Transverse colon (tissue), 4 donors: ENCODE results near the gene SPG11. TPM values are rescaled to one million over a fixed set of nuclear protein-coding genes. Genes with fewer than 3 reads are reported as not detected.
"Not testable (repeated sequence)": the region's sequence is repeated elsewhere in the genome, so short reads cannot be mapped to it uniquely, and the experiment has no call there.

ENCODE experiments used
- DNase-seq: peaks from one replicate; pipeline ENCODE4 v3.0.0-alpha.2; 2019
- H3K27ac ChIP-seq, 4 donors: fragments of 200-600 bp; sonication (generic); 2 replicates each; pipeline ENCODE4 v1.5.1; 2016 to 2018; ENCODE audit warnings: inconsistent platforms in 4 of 4
- H3K27me3 ChIP-seq: fragments of 200-600 bp; sonication (generic); 2 replicates; pipeline ENCODE4 v1.5.1; 2017; ENCODE audit warnings: inconsistent platforms
- H3K36me3 ChIP-seq, 4 donors: fragments of 200-600 bp; sonication (generic); 2 replicates each; pipeline ENCODE4 v1.5.1; 2017 to 2019; ENCODE audit warnings: inconsistent platforms in 4 of 4
- H3K4me1 ChIP-seq, 4 donors: fragments of 200-600 bp; sonication (generic); 2 replicates each; pipeline ENCODE4 v1.5.1; 2017 to 2020; ENCODE audit warnings: inconsistent platforms in 4 of 4
- H3K4me3 ChIP-seq, 4 donors: fragments of 200-600 bp; sonication (generic); 1 replicate in 1 of 4; 2 replicates in 3 of 4; pipeline versions ENCODE4 v1.5.1 to v1.6.1; 2017 to 2019; ENCODE audit warnings: inconsistent platforms in 4 of 4
- H3K9me3 ChIP-seq, 2 donors: fragments of 200-600 bp; sonication (generic); 2 replicates each; pipeline ENCODE4 v1.5.1; 2017 to 2019; ENCODE audit warnings: inconsistent platforms in 2 of 2
- EP300 ChIP-seq: sonication (generic); formaldehyde crosslinking; IDR thresholded peaks from one replicate; pipeline ENCODE4 v1.6.1; 2017; ENCODE audit warnings: antibody characterized with exemption, low read depth
- POLR2A ChIP-seq: fragments of 450-650 bp; IDR thresholded peaks from one replicate; pipeline ENCODE4 v1.6.1; 2016; ENCODE audit warnings: antibody characterized with exemption, mild to moderate bottlenecking, moderate library complexity
- POLR2AphosphoS5 ChIP-seq, 3 donors: sonication (generic); formaldehyde crosslinking; IDR thresholded peaks; one replicate each; pipeline ENCODE4 v1.6.1; 2016; ENCODE audit warnings: antibody characterized with exemption in 3 of 3
- WGBS, 2 donors: methylation state at CpG; one replicate each; pipeline ENCODE4 v1.1.5; 2018; ENCODE audit warnings: low coverage in 1 of 2; 5-methylcytosine and 5-hydroxymethylcytosine counted together
- in situ Hi-C, 4 donors: fragments of 200-750 bp; cut with MboI; loops; one replicate each; pipeline versions ENCODE4 v1.15.0 to v1.15.1; 2017; ENCODE audit warnings: low sequenced_read_pairs in 3 of 4, low pct_ligation_motif_present in 1 of 4, low pct_unique_long_range_greater_than_20kb in 1 of 4
- intact Hi-C: fragments of 100-400 bp; cut with DNase I; formaldehyde crosslinking; loops from one replicate; pipeline ENCODE4 v1.15.1; 2023; ENCODE audit warnings: low total_unique reads
- total RNA-seq, 4 donors: library from RNA; depleted of rRNA; stranded (reverse); fragments of >200 nt; gene quantifications; one replicate each; pipeline ENCODE4 v1.1.0, GENCODE V29; 2016
- TF ChIP-seq, protein P1 (sequence below), 5 experiments: fragments of 200-600 bp in 3 of 5; fragments of 450-650 bp in 2 of 5; sonication (generic) in 3 of 5; IDR thresholded peaks; 1 replicate in 2 of 5; 2 replicates in 3 of 5; pipeline ENCODE4 v1.5.1; 2016 to 2017; ENCODE audit warnings: antibody characterized with exemption in 5 of 5, inconsistent platforms in 3 of 5, mild to moderate bottlenecking in 2 of 5, moderate library complexity in 1 of 5

Gene SPG11
- total RNA-seq, 4 donors from 2014 or later = 79.7 to 149 (median 103) TPM

- Histone ChIP-seq H3K4me1 (peaks cover 14 to 38% (median 30%) of the 10 kb centered on the region in 4 donors), H3K27me3 (no peaks in the 10 kb centered on the region), H3K36me3 (no peaks in the 10 kb centered on the region), H3K4me3 (peak overlapping the region; percentile 66 to 93 (median 83)), H3K27ac (peak overlapping the region; percentile 97 to 100 (median 98)), H3K9me3 (no peaks in the 10 kb centered on the region)
- DNase-seq = peak; percentile 90
- in situ Hi-C loops (no loop called here), intact Hi-C loops (loop anchor here (10.0 kb wide), 1 partner anchor 112 kb away; the partner anchor contains the start of gene CTDSPL2)
- TF ChIP-seq, protein P1, sequence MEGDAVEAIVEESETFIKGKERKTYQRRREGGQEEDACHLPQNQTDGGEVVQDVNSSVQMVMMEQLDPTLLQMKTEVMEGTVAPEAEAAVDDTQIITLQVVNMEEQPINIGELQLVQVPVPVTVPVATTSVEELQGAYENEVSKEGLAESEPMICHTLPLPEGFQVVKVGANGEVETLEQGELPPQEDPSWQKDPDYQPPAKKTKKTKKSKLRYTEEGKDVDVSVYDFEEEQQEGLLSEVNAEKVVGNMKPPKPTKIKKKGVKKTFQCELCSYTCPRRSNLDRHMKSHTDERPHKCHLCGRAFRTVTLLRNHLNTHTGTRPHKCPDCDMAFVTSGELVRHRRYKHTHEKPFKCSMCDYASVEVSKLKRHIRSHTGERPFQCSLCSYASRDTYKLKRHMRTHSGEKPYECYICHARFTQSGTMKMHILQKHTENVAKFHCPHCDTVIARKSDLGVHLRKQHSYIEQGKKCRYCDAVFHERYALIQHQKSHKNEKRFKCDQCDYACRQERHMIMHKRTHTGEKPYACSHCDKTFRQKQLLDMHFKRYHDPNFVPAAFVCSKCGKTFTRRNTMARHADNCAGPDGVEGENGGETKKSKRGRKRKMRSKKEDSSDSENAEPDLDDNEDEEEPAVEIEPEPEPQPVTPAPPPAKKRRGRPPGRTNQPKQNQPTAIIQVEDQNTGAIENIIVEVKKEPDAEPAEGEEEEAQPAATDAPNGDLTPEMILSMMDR (IDR thresholded peaks at IDR 0.05) = peak; percentile 30 to 59 (median 41)
- TF ChIP-seq POLR2A (peak; percentile 72), POLR2AphosphoS5 (IDR thresholded peaks at IDR 0.05) (peak; percentile 69 to 88 (median 79)), EP300 (no peak)
- 0 to 1% methylated on average over 2 to 37 of the region's 47 CpGs for WGBS, 2 donors
Measured at GRCh38 chr15:44536302-44536961, 127.0 kb downstream of the SPG11 start.

GRCh38 chr15:44535523-44536301 lies 127.8 kb downstream of the SPG11 start:
- Histone ChIP-seq H3K27me3 (no peaks in the 10 kb centered on the region), H3K9me3 (no peaks in the 10 kb centered on the region), H3K4me3 (peak overlapping the region; percentile 66 to 93 (median 83)), H3K27ac (peak overlapping the region; percentile 97 to 100 (median 98)), H3K36me3 (no peaks in the 10 kb centered on the region), H3K4me1 (peaks cover 9 to 31% (median 23%) of the 10 kb centered on the region in 4 donors)
- peak; percentile 32 for DNase-seq
- 47 to 61% methylated on average over 24 to 36 of the region's 36 CpGs for WGBS, 2 donors
- in situ Hi-C loops (no loop called here), intact Hi-C loops (loop anchor here (10.0 kb wide), 1 partner anchor 111 kb away; the partner anchor contains the start of gene CTDSPL2)
- TF ChIP-seq POLR2A (no peak), POLR2AphosphoS5 (IDR thresholded peaks at IDR 0.05) (no peak)
- TF ChIP-seq, protein P1 (IDR thresholded peaks at IDR 0.05) = peak in 1 of 5 experiments; percentile 7

GRCh38 chr15:44535092-44535491 lies 128.4 kb downstream of the SPG11 start:
- DNase-seq = no peak
- H3K9me3 ChIP-seq = no peaks in the 10 kb centered on the region
- H3K4me1 ChIP-seq = peaks cover 9 to 27% (median 20%) of the 10 kb centered on the region in 4 donors
- no peaks in the 10 kb centered on the region for H3K27me3 ChIP-seq
- TF ChIP-seq POLR2AphosphoS5 (IDR thresholded peaks at IDR 0.05) (no peak), POLR2A (no peak), EP300 (no peak)
- TF ChIP-seq, protein P1 (IDR thresholded peaks at IDR 0.05) = no peak
- 96% methylated on average over 8 of the region's 8 CpGs; no CpG with 5 or more reads in 1 of the 2 donors for WGBS, 2 donors
- peak overlapping the region in 1 of 4 donors; percentile 99 for H3K27ac ChIP-seq
- H3K4me3 ChIP-seq = no peak overlapping the region
- in situ Hi-C loops (no loop called here), intact Hi-C loops (loop anchor here (10.0 kb wide), 1 partner anchor 110 kb away; the partner anchor contains the start of gene CTDSPL2)
- H3K36me3 ChIP-seq = no peaks in the 10 kb centered on the region

GRCh38 chr15:44532689-44533088 lies 130.8 kb downstream of the SPG11 start:
- Histone ChIP-seq H3K27ac (no peak overlapping the region), H3K4me3 (no peak overlapping the region), H3K4me1 (peaks cover 0 to 12% (median 8%) of the 10 kb centered on the region in 4 donors), H3K36me3 (no peaks in the 10 kb centered on the region), H3K27me3 (no peaks in the 10 kb centered on the region), H3K9me3 (no peaks in the 10 kb centered on the region)
- DNase-seq = no peak
- in situ Hi-C loops = no loop called here
- intact Hi-C loops = loop anchor here (10.0 kb wide), 1 partner anchor 108 kb away; the partner anchor contains the start of gene CTDSPL2
- WGBS, 2 donors = 92% methylated on average over 3 of the region's 3 CpGs; no CpG with 5 or more reads in 1 of the 2 donors
- TF ChIP-seq, protein P1 (IDR thresholded peaks at IDR 0.05) = no peak
- no peak for TF ChIP-seq POLR2A
- no peak for TF ChIP-seq EP300
- TF ChIP-seq POLR2AphosphoS5 (IDR thresholded peaks at IDR 0.05) = no peak

GRCh38 chr15:44532275-44532674 lies 131.2 kb downstream of the SPG11 start:
- H3K4me3 ChIP-seq, H3K27ac ChIP-seq, H3K36me3 ChIP-seq, H3K27me3 ChIP-seq, DNase-seq, H3K9me3 ChIP-seq, in situ Hi-C loops: not testable (repeated sequence)
- 90% methylated on average over 5 of the region's 5 CpGs; no CpG with 5 or more reads in 1 of the 2 donors for WGBS, 2 donors
- intact Hi-C loops = loop anchor here (10.0 kb wide), 1 partner anchor 107 kb away; the partner anchor contains the start of gene CTDSPL2
- peaks cover 0 to 11% (median 8%) of the 10 kb centered on the region in 4 donors for H3K4me1 ChIP-seq
